KOPT-K1 (cell line): Measurements from ENCODE around the gene ATP1A1.

Source experiments
- H3K27ac ChIP-seq: fragments of 200-600 bp; sonication (generic); 2 replicates; pipeline ENCODE4 v1.5.1; 2016; ENCODE audit warnings: antibody characterized with exemption, mild to moderate bottlenecking, low read depth, low read length; ENCODE audit not compliant: poor library complexity, severe bottlenecking
- H3K36me3 ChIP-seq: fragments of 200-600 bp; sonication (generic); 2 replicates; pipeline ENCODE4 v1.5.1; 2017; ENCODE audit warnings: antibody characterized with exemption, mild to moderate bottlenecking, low read length, moderate library complexity; ENCODE audit not compliant: insufficient read depth
- H3K9me3 ChIP-seq: fragments of 200-600 bp; sonication (generic); 2 replicates; pipeline ENCODE4 v1.5.1; 2017; ENCODE audit warnings: antibody characterized with exemption, low read length, mild to moderate bottlenecking; ENCODE audit not compliant: insufficient read depth, poor library complexity, severe bottlenecking

The ATP1A1 gene

GRCh38 chr1:116435806-116436610 is 63.0 kb downstream of the ATP1A1 start:
- Histone ChIP-seq H3K9me3 (no peaks in the 10 kb centered on the region), H3K27ac (no peak overlapping the region), H3K36me3 (no peaks in the 10 kb centered on the region)

GRCh38 chr1:116436611-116436970 is 63.5 kb downstream of the ATP1A1 start:
- no peaks in the 10 kb centered on the region for H3K36me3 ChIP-seq
- no peak overlapping the region for H3K27ac ChIP-seq
- no peaks in the 10 kb centered on the region for H3K9me3 ChIP-seq

GRCh38 chr1:116439701-116440100 is 66.7 kb downstream of the ATP1A1 start:
- no peak overlapping the region for H3K27ac ChIP-seq
- no peaks in the 10 kb centered on the region for H3K36me3 ChIP-seq
- no peaks in the 10 kb centered on the region for H3K9me3 ChIP-seq

- no peaks in the 10 kb centered on the region for H3K36me3 ChIP-seq
Observed at GRCh38 chr1:116440731-116441130, 67.7 kb downstream of the ATP1A1 start.

GRCh38 chr1:116445534-116445933 is 72.5 kb downstream of the ATP1A1 start:
- Histone ChIP-seq H3K9me3 (no peaks in the 10 kb centered on the region), H3K27ac (no peak overlapping the region), H3K36me3 (no peaks in the 10 kb centered on the region)

More at GRCh38 chr1:116440731-116441130, 67.7 kb downstream of the ATP1A1 start:
- H3K27ac ChIP-seq, result no peak overlapping the region
- H3K9me3 ChIP-seq, result no peaks in the 10 kb centered on the region

GRCh38 chr1:116446686-116447085 is 73.6 kb downstream of the ATP1A1 start:
- H3K36me3 ChIP-seq, result no peaks in the 10 kb centered on the region
- H3K9me3 ChIP-seq, result no peaks in the 10 kb centered on the region
- no peak overlapping the region for H3K27ac ChIP-seq

GRCh38 chr1:116448785-116449385 is 75.8 kb downstream of the ATP1A1 start:
- Histone ChIP-seq H3K27ac (no peak overlapping the region), H3K9me3 (no peaks in the 10 kb centered on the region)

GRCh38 chr1:116449578-116449977 is 76.5 kb downstream of the ATP1A1 start:
- no peaks in the 10 kb centered on the region for H3K36me3 ChIP-seq
- H3K9me3 ChIP-seq, result no peaks in the 10 kb centered on the region
- no peak overlapping the region for H3K27ac ChIP-seq

More at GRCh38 chr1:116448785-116449385, 75.8 kb downstream of the ATP1A1 start:
- H3K36me3 ChIP-seq, result no peaks in the 10 kb centered on the region

- no peaks in the 10 kb centered on the region for H3K36me3 ChIP-seq
- no peak overlapping the region for H3K27ac ChIP-seq
- H3K9me3 ChIP-seq, result no peaks in the 10 kb centered on the region
Observed at GRCh38 chr1:116451702-116452101, 78.7 kb downstream of the ATP1A1 start.

GRCh38 chr1:116453481-116453880 is 80.4 kb downstream of the ATP1A1 start:
- Histone ChIP-seq H3K9me3 (no peaks in the 10 kb centered on the region), H3K36me3 (no peaks in the 10 kb centered on the region), H3K27ac (no peak overlapping the region)

GRCh38 chr1:116453906-116454305 is 80.9 kb downstream of the ATP1A1 start:
- Histone ChIP-seq H3K27ac (no peak overlapping the region), H3K36me3 (no peaks in the 10 kb centered on the region), H3K9me3 (no peaks in the 10 kb centered on the region)
